Adrenal gland (tissue), 12 donors: ENCODE measurements around the gene JAZF1. TPM values are rescaled to one million over a fixed set of nuclear protein-coding genes. Genes with fewer than 3 reads are reported as not detected.

Experiments
- DNase-seq, 7 donors: peaks; one replicate each; pipeline ENCODE4 v3.0.0-alpha.2; 2019 to 2020
- H3K27ac ChIP-seq, 5 donors: fragments of 200-600 bp; sonication (generic) in 4 of 5; 1 replicate in 3 of 5; 2 replicates in 2 of 5; pipeline versions ENCODE4 v1.5.1 to v1.8.0; 2016 to 2020; ENCODE audit warnings: mild to moderate bottlenecking in 1 of 5
- H3K27me3 ChIP-seq: fragments of 200-600 bp; 2 replicates; pipeline ENCODE4 v1.8.0; 2021
- H3K36me3 ChIP-seq, 2 donors: fragments of 200-600 bp; replicated peaks in 1 of 2; 1 replicate in 1 of 2; 2 replicates in 1 of 2; pipeline versions ENCODE4 v1.5.1 to v1.8.0; 2018 to 2022
- H3K4me1 ChIP-seq, 2 donors: fragments of 200-600 bp; replicated peaks in 1 of 2; 1 replicate in 1 of 2; 2 replicates in 1 of 2; pipeline versions ENCODE4 v1.5.1 to v1.8.0; 2018 to 2021
- H3K4me3 ChIP-seq, 4 donors: fragments of 200-600 bp; sonication (generic) in 3 of 4; one replicate each; pipeline ENCODE4 v1.5.1; 2016 to 2018
- H3K9me3 ChIP-seq, 3 donors: fragments of 200-600 bp; sonication (generic) in 1 of 3; replicated peaks in 1 of 3; 1 replicate in 2 of 3; 2 replicates in 1 of 3; pipeline versions ENCODE4 v1.5.1 to v1.8.0; 2016 to 2021
- POLR2A ChIP-seq, 2 donors: fragments of 450-650 bp; IDR thresholded peaks; one replicate each; pipeline ENCODE4 v1.6.1; 2017; ENCODE audit warnings: antibody characterized with exemption in 2 of 2, mild to moderate bottlenecking in 2 of 2, moderate library complexity in 1 of 2
- WGBS, 4 donors: extraction: QIAGEN DNeasy Blood & Tissue Kit in 2 of 4; methylation state at CpG; one replicate each; pipeline versions ENCODE4 v1.1.5 to v1.1.7; 2013 to 2017; 5-methylcytosine and 5-hydroxymethylcytosine counted together
- intact Hi-C, 2 donors: fragments of 100-400 bp; cut with DNase I; formaldehyde crosslinking; loops; one replicate each; pipeline versions ENCODE4 v1.14.1 to v1.15.0; 2022 to 2023
- polyA plus RNA-seq, 3 donors: library from polyadenylated mRNA; stranded (reverse); fragments of 200-250 nt in 2 of 3; fragments of 350-450 nt in 1 of 3; fragmentation: Illumina TruSeq in 1 of 3; extraction: RNeasy Lipid Tissue Mini Kit (QIAGEN cat#74804) in 1 of 3; gene quantifications; one replicate each; pipeline ENCODE4 v1.2.3, GENCODE V29; 2013 to 2014
- total RNA-seq, 9 donors: library from RNA; depleted of rRNA in 4 of 9; stranded (reverse); fragments of >200 nt in 4 of 9; fragments of 120-200 nt in 1 of 9; fragmentation: NEBNext Ultra II Directional in 1 of 9; extraction: Animal tissue kit (Norgen Biotek cat#: 25700) in 1 of 9; gene quantifications; one replicate each; pipeline versions ENCODE4 v1.1.0 to v1.2.4, GENCODE V29; 2013 to 2023
- TF ChIP-seq, protein P1 (sequence below), 6 experiments: fragments of 450-650 bp in 4 of 6; fragments of 200-600 bp in 2 of 6; sonication (generic) in 1 of 6; IDR thresholded peaks; 1 replicate in 5 of 6; 2 replicates in 1 of 6; pipeline versions ENCODE4 v1.5.1 to v1.8.0; 2016 to 2021; ENCODE audit warnings: antibody characterized with exemption in 6 of 6, mild to moderate bottlenecking in 2 of 6, moderate library complexity in 1 of 6
- donor health status: healthy with polysubstance abuse.
- donor health status: Bipolar disorder and iron deficiency.
- donor health status: DM: yes; HTN: yes; CAD: no.
- donor health status: DM: no; HTN: no; CAD: no.
- donor health status: DM: no; HTN: no; CAD: no.
- donor health status: DM: yes; HTN: yes; CAD: no.

Gene JAZF1
- total and polyA plus RNA-seq, 12 donors, result 18.5 to 192 (median 96.3) TPM

DNA sequence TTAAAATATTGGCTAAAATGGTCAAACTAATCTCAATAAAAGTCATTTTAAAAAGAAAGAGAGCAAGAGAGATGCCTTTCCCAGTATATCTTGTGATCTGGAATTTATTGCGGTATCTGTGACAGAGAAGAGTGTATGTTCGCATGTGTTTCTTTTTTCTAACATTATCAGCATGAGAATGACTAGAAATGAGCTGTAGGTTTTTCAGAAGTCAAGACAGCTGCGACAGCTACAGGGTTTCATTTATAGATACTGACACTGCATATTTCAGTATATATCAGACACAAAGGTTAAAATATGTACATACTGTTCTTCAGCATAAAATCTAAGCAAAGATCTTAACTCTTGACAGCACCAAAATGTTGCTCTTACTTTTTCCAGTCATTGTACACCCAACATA is 215.8 kb downstream of the JAZF1 start:
- intact Hi-C loops, result no loop called here
- no peaks in the 10 kb centered on the region for H3K9me3 ChIP-seq
- H3K27ac ChIP-seq, result no peak overlapping the region
- H3K27me3 ChIP-seq, result no peaks in the 10 kb centered on the region
- TF ChIP-seq, protein P1, sequence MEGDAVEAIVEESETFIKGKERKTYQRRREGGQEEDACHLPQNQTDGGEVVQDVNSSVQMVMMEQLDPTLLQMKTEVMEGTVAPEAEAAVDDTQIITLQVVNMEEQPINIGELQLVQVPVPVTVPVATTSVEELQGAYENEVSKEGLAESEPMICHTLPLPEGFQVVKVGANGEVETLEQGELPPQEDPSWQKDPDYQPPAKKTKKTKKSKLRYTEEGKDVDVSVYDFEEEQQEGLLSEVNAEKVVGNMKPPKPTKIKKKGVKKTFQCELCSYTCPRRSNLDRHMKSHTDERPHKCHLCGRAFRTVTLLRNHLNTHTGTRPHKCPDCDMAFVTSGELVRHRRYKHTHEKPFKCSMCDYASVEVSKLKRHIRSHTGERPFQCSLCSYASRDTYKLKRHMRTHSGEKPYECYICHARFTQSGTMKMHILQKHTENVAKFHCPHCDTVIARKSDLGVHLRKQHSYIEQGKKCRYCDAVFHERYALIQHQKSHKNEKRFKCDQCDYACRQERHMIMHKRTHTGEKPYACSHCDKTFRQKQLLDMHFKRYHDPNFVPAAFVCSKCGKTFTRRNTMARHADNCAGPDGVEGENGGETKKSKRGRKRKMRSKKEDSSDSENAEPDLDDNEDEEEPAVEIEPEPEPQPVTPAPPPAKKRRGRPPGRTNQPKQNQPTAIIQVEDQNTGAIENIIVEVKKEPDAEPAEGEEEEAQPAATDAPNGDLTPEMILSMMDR (IDR thresholded peaks at IDR 0.05), result no peak
- TF ChIP-seq POLR2A (IDR thresholded peaks at IDR 0.05), result no peak
- no peak overlapping the region for H3K4me3 ChIP-seq
- no peaks in the 10 kb centered on the region for H3K36me3 ChIP-seq
- no peak for DNase-seq
- 89 to 98% (median 92%) methylated on average over 3 of the region's 3 CpGs for WGBS, 4 donors
- peaks cover 0 to 7% of the 10 kb centered on the region in 2 donors for H3K4me1 ChIP-seq

DNA sequence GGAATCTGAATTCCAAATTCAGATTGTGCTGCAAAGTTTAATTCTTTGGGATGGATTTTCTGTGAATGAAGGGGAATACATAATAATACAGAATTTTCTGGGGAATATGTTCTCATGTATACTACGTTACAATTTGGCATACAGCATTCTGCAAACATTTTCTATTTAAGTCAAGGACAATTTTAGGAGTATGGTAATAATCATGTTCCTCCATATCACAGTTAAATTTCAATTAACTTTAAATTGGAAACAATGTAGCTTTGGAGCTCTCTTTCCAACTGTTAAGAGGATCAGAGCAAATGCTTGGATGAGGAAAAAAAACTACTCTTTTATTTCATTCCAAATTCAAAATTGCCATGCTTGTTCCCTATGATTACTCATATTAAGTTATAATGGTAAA is 217.5 kb downstream of the JAZF1 start:
- H3K4me3 ChIP-seq, result no peak overlapping the region
- TF ChIP-seq POLR2A (IDR thresholded peaks at IDR 0.05), result no peak
- TF ChIP-seq, protein P1 (IDR thresholded peaks at IDR 0.05), result no peak
- H3K27ac ChIP-seq, result no peak overlapping the region
- no peaks in the 10 kb centered on the region for H3K27me3 ChIP-seq
- peaks cover 0 to 7% of the 10 kb centered on the region in 2 donors for H3K4me1 ChIP-seq
- H3K36me3 ChIP-seq, result no peaks in the 10 kb centered on the region
- H3K9me3 ChIP-seq, result no peaks in the 10 kb centered on the region
- 92 to 100% (median 96%) methylated on average over 1 of the region's 1 CpG for WGBS, 4 donors
- DNase-seq, result no peak
- intact Hi-C loops, result no loop called here

DNA sequence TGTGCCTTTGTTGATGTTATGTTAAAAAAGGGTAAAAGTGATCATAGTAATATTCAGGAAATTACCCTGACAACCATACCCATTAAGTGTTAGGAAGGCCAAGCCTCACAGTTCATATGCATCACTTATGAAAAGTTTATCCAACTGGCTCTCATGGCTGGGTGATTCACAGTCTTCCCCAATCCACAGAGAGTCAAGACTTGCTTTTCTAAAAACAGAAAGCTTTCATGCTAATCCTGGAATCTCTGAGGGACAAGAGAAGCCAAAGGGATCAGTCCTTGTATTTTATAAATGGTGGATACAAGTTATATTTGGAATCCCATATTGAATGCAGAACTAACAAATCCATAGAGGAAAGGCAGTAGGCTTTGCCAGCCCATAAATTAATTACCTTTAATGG is 218.3 kb downstream of the JAZF1 start:
- no peak for DNase-seq
- no peak overlapping the region for H3K27ac ChIP-seq
- TF ChIP-seq, protein P1 (IDR thresholded peaks at IDR 0.05), result no peak
- no peak for TF ChIP-seq POLR2A (IDR thresholded peaks at IDR 0.05)
- H3K4me1 ChIP-seq, result peaks cover 0 to 7% of the 10 kb centered on the region in 2 donors
- no peaks in the 10 kb centered on the region for H3K36me3 ChIP-seq
- H3K27me3 ChIP-seq, result no peaks in the 10 kb centered on the region
- intact Hi-C loops, result no loop called here
- H3K4me3 ChIP-seq, result no peak overlapping the region
- H3K9me3 ChIP-seq, result no peaks in the 10 kb centered on the region

DNA sequence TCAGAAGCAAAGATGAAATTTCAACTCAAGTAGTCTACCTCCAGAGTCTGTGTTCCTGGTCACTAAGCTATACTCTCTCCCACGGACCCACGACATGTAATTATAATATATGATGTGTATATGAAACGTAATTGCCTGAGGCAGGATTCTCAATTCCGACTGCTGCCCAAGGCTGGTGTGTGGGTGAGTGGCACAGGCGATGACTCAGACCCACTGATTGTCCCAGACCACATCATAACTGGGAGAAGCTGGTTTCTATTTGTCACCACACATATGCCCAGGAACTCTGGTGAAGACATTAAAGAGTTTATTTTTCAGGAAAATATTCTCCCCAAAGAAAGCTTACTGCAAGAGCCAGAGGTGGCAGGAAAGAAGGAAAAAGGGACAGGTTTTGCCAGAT is 219.3 kb downstream of the JAZF1 start:
- Histone ChIP-seq H3K9me3 (no peaks in the 10 kb centered on the region), H3K27ac (no peak overlapping the region), H3K36me3 (no peaks in the 10 kb centered on the region), H3K4me3 (no peak overlapping the region), H3K4me1 (peaks cover 0 to 7% of the 10 kb centered on the region in 2 donors), H3K27me3 (no peaks in the 10 kb centered on the region)
- TF ChIP-seq POLR2A (IDR thresholded peaks at IDR 0.05), result no peak
- TF ChIP-seq, protein P1 (IDR thresholded peaks at IDR 0.05), result no peak
- 61 to 75% (median 66%) methylated on average over 5 of the region's 5 CpGs for WGBS, 4 donors
- intact Hi-C loops, result no loop called here
- peak in 5 of 7 donors; percentile 30 to 58 (median 42) for DNase-seq
